Kidney epithelial cell (primary cell): Measurements from ENCODE around the gene OR52N5. TPM values are rescaled to one million over a fixed set of nuclear protein-coding genes. Genes with fewer than 3 reads are reported as not detected.

Source experiments
- DNase-seq: peaks from one replicate; pipeline ENCODE4 v3.0.0-alpha.2; 2010; ENCODE audit warnings: low read depth
- H3K27me3 ChIP-seq: 2 replicates; pipeline ENCODE4 v1.6.0; 2011; ENCODE audit warnings: low read length; ENCODE audit not compliant: control insufficient read depth, insufficient read depth
- H3K36me3 ChIP-seq: 2 replicates; pipeline ENCODE4 v1.5.1; 2011; ENCODE audit warnings: low read length; ENCODE audit not compliant: control insufficient read depth, insufficient read depth
- H3K4me3 ChIP-seq: 2 replicates; pipeline ENCODE4 v1.5.1; 2011; ENCODE audit warnings: low read depth, mild to moderate bottlenecking, control low read depth, low read length
- total RNA-seq: library from RNA; depleted of rRNA; stranded (reverse); fragments of >200 nt; gene quantifications from 2 replicates; pipeline ENCODE4 v1.2.3, GENCODE V29; 2015
- TF ChIP-seq, protein P1 (sequence below): IDR thresholded peaks from 2 replicates; pipeline ENCODE4 v1.5.1; 2011; ENCODE audit warnings: mild to moderate bottlenecking, moderate library complexity, low read length, control low read depth, inconsistent platforms; ENCODE audit not compliant: insufficient read depth, poor library complexity, severe bottlenecking

Gene OR52N5
- total RNA-seq, 1 donor from 2014 or later, result not detected

DNA sequence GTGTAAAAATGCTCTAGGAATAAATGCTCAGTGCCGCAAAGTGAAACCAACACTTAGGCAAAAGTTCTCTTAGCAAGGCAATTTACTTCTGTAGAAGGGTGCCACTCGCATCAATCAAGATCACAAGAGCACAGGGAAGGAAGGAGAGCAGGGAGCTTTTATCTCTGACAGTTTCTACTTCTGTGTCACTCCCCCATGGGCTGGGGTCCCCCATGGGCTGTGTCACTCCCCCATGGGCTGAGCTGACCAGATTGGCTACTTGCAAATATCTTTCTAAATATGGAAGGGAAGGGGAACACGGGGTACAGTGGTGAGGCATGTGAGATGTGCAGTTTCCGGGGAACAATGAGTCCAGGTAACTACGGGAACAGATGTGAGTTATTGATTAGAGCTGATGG, 26.0 kb upstream of the OR52N5 start:
- H3K27me3 ChIP-seq, result peaks cover 7% of the 10 kb centered on the region
- DNase-seq, result no peak
- H3K4me3 ChIP-seq, result peak overlapping the region; percentile 49
- TF ChIP-seq, protein P1, sequence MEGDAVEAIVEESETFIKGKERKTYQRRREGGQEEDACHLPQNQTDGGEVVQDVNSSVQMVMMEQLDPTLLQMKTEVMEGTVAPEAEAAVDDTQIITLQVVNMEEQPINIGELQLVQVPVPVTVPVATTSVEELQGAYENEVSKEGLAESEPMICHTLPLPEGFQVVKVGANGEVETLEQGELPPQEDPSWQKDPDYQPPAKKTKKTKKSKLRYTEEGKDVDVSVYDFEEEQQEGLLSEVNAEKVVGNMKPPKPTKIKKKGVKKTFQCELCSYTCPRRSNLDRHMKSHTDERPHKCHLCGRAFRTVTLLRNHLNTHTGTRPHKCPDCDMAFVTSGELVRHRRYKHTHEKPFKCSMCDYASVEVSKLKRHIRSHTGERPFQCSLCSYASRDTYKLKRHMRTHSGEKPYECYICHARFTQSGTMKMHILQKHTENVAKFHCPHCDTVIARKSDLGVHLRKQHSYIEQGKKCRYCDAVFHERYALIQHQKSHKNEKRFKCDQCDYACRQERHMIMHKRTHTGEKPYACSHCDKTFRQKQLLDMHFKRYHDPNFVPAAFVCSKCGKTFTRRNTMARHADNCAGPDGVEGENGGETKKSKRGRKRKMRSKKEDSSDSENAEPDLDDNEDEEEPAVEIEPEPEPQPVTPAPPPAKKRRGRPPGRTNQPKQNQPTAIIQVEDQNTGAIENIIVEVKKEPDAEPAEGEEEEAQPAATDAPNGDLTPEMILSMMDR, result no peak
- H3K36me3 ChIP-seq, result no peaks in the 10 kb centered on the region

- TF ChIP-seq, protein P1, result peak; percentile 80
- DNase-seq, result peak; percentile 9
- Histone ChIP-seq H3K36me3 (no peaks in the 10 kb centered on the region), H3K27me3 (peaks cover 7% of the 10 kb centered on the region), H3K4me3 (peak within 1 kb of the TSS; percentile 49)
These were observed 25.5 kb upstream of the OR52N5 start, which contains the start of gene OR52N2 for GRCh38 chr11:5808500-5809121. Gene OR52N2, plus strand, starts transcription at chr11:5808924. Its CDS starts 11,412 bp downstream, at chr11:5820336.

DNA sequence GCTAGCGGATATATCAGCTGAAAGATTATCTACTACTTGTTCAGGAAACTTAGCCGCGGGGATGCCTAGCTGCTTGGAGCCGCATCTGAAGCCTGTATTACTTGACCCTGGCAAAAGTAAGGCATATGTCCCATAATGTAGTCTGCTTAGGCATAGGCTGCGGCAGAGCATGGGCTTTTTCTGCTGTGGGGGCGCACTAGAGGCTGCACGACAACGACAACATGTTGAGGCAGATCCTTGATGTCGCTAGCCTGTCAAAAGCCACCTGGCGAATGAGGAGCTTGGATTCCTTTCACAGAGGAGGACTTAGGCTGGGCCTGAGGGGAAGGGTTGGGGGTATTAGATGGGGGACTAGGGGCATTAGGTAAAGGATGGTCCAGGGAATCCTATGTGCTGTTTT, 24.4 kb upstream of the OR52N5 start:
- TF ChIP-seq, protein P1, result no peak
- H3K4me3 ChIP-seq, result no peak overlapping the region
- H3K36me3 ChIP-seq, result no peaks in the 10 kb centered on the region
- DNase-seq, result no peak
- peaks cover 7% of the 10 kb centered on the region for H3K27me3 ChIP-seq

GRCh38 chr11:5803982-5804381, 20.8 kb upstream of the OR52N5 start:
- no peak for DNase-seq
- Histone ChIP-seq H3K36me3 (no peaks in the 10 kb centered on the region), H3K4me3 (no peak overlapping the region), H3K27me3 (peaks cover 7% of the 10 kb centered on the region)
- TF ChIP-seq, protein P1, result no peak

- TF ChIP-seq, protein P1, result no peak
- no peak overlapping the region for H3K4me3 ChIP-seq
- H3K36me3 ChIP-seq, result no peaks in the 10 kb centered on the region
- no peaks in the 10 kb centered on the region for H3K27me3 ChIP-seq
- no peak for DNase-seq
These were observed 13.4 kb upstream of the OR52N5 start for GRCh38 chr11:5796541-5796940.

DNA sequence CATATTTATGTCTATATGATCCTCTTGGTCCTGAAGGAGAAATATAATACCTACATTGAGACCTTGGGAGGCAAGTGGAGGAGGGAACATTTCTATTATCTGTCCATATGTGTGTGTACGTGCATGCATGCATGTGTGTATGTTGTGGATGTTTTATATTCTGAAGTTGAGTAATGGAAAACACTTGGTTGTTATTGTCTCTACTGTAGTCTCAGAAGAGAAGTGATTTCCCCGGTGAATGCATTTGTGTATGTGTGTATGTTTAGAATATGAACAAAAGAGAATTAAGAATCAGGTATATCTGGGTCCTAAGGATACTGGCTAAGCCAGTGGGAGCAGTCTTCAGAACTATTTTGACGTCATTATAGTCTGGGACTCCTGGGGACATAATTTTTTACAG, 8.0 kb upstream of the OR52N5 start, which contains the start of gene OR52N1:
Gene OR52N1 (minus strand): TSS at position 101 of the 400 bp plus-strand sequence. CDS start 2,449 bp downstream, outside the sequence.
- Histone ChIP-seq H3K4me3 (no peak within 1 kb of the TSS), H3K36me3 (no peaks in the 10 kb centered on the region), H3K27me3 (no peaks in the 10 kb centered on the region)
- DNase-seq, result no peak
- TF ChIP-seq, protein P1, result no peak
